HuH-7.5 (cell line): ENCODE data around the gene ENOX2.
A peak's percentile ranks its signal among the peaks of the same experiment; 100 is the strongest.

Experiments
- DNase-seq: peaks from one replicate; pipeline ENCODE4 v3.0.0; 2011; ENCODE audit warnings: low spot score

Gene ENOX2

GRCh38 chrX:130699618-130700017, 203.4 kb downstream of the ENOX2 start:
- no peak for DNase-seq

- DNase-seq, result no peak
Observed at GRCh38 chrX:130696542-130696941, 206.5 kb downstream of the ENOX2 start.

GRCh38 chrX:130695931-130696330, 207.1 kb downstream of the ENOX2 start:
- no peak for DNase-seq

GRCh38 chrX:130694983-130695382, 208.0 kb downstream of the ENOX2 start:
- no peak for DNase-seq

GRCh38 chrX:130691576-130691975, 211.4 kb downstream of the ENOX2 start:
- no peak for DNase-seq

- no peak for DNase-seq
Observed at GRCh38 chrX:130688360-130688759, 214.6 kb downstream of the ENOX2 start.

GRCh38 chrX:130682990-130683389, 220.0 kb downstream of the ENOX2 start:
- no peak for DNase-seq

- DNase-seq, result no peak
Observed at GRCh38 chrX:130680164-130681035, 222.6 kb downstream of the ENOX2 start.

GRCh38 chrX:130676861-130677260, 226.1 kb downstream of the ENOX2 start:
- DNase-seq, result peak; percentile 6

GRCh38 chrX:130672214-130672613, 230.8 kb downstream of the ENOX2 start:
- DNase-seq, result no peak

- DNase-seq, result no peak
Observed at GRCh38 chrX:130669233-130669632, 233.8 kb downstream of the ENOX2 start.

- no peak for DNase-seq
Observed at GRCh38 chrX:130665263-130665662, 237.7 kb downstream of the ENOX2 start.

- no peak for DNase-seq
Observed at GRCh38 chrX:130658310-130658709, 244.7 kb downstream of the ENOX2 start.

- no peak for DNase-seq
Observed at GRCh38 chrX:130654409-130654950, 248.5 kb downstream of the ENOX2 start.

GRCh38 chrX:130652824-130653578, 250.0 kb downstream of the ENOX2 start:
- DNase-seq, result no peak

GRCh38 chrX:130649738-130650137, 253.3 kb downstream of the ENOX2 start:
- no peak for DNase-seq

GRCh38 chrX:130647468-130647867, 255.5 kb downstream of the ENOX2 start:
- no peak for DNase-seq

- peak; percentile 2 for DNase-seq
Observed at GRCh38 chrX:130645955-130646583, 256.9 kb downstream of the ENOX2 start.

- DNase-seq, result no peak
Observed at GRCh38 chrX:130637591-130637990, 265.4 kb downstream of the ENOX2 start.

GRCh38 chrX:130636277-130636676, 266.7 kb downstream of the ENOX2 start:
- DNase-seq, result no peak

GRCh38 chrX:130631011-130631410, 272.0 kb downstream of the ENOX2 start:
- no peak for DNase-seq

GRCh38 chrX:130628516-130628915, 274.5 kb downstream of the ENOX2 start:
- no peak for DNase-seq
